Right lung (tissue), 10 donors: ENCODE measurements around the gene LMTK2. TPM values are rescaled to one million over a fixed set of nuclear protein-coding genes. Genes with fewer than 3 reads are reported as not detected.

Source experiments
- DNase-seq, 2 donors: peaks; one replicate each; pipeline ENCODE4 v3.0.0-alpha.2; 2013
- long read RNA-seq, 8 donors: transcript quantifications; one replicate each; lab custom pipeline, GENCODE V29; 2026
- polyA plus RNA-seq, 5 donors: library from polyadenylated mRNA; unstranded; fragments of 120-200 nt; gene quantifications; one replicate each; pipeline versions ENCODE4 v1.2.1 to v1.2.3, GENCODE V29; 2013; ENCODE audit warnings: inconsistent platforms in 1 of 5, low replicate concordance in 1 of 5; ENCODE audit not compliant: insufficient read length in 5 of 5, insufficient read depth in 1 of 5

The LMTK2 gene
- 10 to 100 TPM; 12.8 to 17.0 (median 13.4) TPM for polyA plus RNA-seq
- long read RNA-seq, donor 1, partial matches to known transcripts: 45 of 45 reads
- long read RNA-seq, donor 1, other reads (novel, unspliced or antisense): 0 of 45 reads
- long read RNA-seq, donor 2: 0 reads
- long read RNA-seq, donor 3: 0 reads
- long read RNA-seq, donor 4, partial matches to known transcripts: 6 of 6 reads
- long read RNA-seq, donor 4, other reads (novel, unspliced or antisense): 0 of 6 reads
- long read RNA-seq, donor 5: 0 reads
- long read RNA-seq, donor 6, partial matches to known transcripts: 5 of 5 reads
- long read RNA-seq, donor 6, other reads (novel, unspliced or antisense): 0 of 5 reads
- long read RNA-seq, donor 7: 0 reads
- long read RNA-seq, donor 8: 0 reads

DNA sequence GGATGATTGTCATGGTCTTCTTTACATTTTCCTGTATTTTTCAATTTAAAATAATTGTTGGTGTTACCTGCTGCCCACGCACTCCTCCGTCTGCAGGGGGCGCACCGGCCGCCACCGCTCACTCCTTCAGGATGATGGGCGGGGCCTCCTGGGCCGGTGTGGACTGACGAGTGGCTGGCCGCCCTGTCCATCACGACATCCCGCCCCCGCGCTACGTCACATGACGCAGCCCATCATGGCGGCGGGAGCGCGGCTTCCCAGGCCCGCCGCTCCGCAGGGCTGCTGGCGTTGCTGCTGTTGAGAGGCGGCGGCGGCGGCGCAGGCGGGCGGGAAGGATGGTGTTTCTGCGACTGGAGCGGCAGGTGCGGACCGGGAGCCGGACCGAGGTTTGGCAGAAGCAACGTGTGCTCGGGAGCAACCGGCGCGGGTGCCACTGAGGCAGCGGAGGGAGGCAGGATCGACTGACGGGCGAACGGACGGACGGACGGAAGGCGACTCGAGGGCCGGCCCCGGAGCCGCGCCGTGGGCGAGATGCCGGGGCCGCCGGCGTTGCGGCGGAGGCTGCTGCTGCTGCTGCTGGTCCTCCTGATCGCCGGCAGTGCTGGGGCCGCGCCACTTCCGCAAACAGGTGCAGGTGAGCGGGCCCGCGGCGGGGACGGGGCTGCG lies at the start of gene LMTK2:
TSS of gene LMTK2 (plus strand) at position 216 of the 666 bp plus-strand sequence. CDS start at position 532, 316 bp downstream.
- peak; percentile 88 to 94 for DNase-seq

DNA sequence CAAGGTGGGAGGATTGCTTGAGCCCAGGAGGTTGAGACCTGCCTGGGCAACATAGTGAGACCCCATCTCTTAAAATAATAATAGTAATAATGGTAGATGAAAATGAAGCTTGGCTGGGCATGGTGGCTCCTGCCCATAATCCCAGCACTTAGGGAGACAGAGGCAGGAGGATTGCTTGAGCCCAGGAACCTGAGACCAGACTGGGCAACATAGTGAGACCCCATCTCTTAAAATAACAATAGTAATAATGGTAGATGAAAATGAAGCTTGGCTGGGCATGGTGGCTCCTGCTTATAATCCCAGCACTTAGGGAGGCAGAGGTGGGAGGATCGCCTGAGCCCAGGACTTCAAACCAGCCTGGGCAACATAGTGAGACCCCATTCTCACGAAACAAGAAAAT lies 49.5 kb upstream of the LMTK2 start:
- no peak for DNase-seq

DNA sequence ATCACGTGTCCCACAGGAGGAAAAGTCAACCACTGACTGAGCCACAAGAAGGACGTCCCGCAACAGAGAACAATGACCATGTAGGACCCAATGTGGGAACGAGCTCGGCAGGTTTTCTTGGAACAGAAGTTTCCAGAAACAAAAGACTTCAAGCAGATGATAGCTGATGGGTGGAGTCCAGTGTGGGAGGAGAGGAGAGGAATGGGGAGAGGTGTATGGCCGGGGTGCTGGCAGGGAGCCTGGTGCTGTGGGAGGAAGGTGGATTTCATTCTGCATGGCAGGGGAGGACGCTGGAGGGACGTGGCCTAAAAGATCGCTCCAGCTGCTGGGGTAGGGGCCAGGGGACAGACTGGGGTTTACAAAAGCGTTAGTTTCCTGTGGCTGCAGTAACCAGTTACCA lies 48.5 kb upstream of the LMTK2 start:
- DNase-seq: no peak

DNA sequence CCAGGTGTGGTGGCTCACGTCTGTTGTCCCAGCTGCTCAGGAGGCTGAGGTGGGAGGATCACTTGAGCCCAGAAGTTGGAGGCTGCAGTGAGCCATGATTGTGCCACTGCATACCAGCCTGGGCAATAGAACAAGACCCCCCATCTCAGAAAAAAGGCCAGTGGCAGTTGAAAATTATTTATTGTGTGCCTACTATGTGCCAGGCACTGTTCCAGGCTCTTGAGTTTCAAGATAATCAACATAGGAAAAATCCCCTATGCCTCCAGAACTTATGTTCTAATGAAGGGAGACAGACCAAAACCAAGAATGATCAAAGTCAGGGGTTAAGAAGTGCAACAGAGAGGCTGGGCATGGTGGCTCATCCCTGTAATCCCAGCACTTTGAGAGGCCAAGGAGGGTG lies 42.4 kb upstream of the LMTK2 start:
- DNase-seq: no peak

DNA sequence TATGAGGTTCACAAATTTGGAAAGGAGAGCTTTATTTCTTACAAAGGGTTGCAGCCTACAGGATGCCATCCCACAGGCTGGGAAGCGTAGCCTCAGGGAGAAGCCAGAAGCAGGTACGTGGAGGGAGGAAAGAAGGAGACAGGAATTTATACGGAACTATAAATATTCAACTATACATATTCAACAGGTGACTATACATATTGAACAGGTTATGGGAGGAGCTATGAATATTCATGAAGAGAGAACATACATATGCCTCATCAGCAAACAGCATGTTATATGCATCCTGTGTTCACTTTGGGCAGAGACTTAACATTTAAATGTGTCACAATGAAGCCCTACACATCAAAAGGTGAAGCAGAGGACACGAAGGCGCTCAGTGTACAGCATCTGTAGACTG lies 40.5 kb upstream of the LMTK2 start:
- DNase-seq: no peak

DNA sequence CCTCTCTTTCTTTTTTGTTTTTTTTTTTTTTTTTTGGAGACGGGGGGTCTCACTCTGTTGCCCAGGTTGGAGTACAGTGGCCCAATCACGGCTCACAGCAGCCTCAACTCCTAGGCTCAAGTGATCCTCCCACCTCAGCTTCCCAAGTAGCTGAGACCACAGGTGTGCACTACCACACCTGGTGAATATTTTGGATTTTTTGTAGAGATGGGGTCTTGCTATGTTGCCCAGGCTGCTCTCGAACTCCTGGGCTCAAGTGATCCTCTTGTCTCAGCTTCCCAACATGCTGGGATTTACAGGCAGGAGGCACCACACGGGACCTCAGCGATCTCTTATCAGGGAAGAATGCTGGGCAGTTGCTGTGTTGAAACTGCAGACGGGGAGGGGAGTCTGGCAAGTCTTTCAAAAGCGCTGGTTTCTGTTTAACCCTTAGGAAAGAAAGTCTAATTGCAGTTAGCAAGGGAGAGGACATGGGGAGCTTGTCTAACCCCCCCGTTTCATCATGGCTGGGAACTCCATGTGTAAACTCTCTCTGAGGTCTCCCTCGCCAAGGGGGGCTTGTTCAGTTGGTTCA lies 39.6 kb upstream of the LMTK2 start:
- no peak for DNase-seq

DNA sequence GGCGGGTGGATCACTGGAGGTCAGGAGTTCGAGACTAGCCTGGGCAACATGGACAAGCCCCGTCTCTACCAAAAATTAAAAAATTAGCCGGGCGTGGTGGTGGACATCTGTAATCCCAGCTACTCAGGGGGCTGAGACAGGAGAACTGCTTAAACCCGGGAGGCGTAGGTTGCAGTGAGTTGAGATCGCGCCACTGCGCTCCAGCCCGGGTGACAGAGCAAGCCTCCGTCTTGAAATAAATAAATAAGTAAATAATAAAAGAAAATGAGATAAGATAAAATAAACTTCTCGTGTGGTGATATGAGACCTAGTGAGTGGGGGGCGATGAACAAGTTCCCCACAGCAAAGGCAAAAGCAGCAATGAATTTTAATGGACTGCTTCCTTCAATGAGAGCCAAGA lies 33.6 kb upstream of the LMTK2 start:
- no peak for DNase-seq

DNA sequence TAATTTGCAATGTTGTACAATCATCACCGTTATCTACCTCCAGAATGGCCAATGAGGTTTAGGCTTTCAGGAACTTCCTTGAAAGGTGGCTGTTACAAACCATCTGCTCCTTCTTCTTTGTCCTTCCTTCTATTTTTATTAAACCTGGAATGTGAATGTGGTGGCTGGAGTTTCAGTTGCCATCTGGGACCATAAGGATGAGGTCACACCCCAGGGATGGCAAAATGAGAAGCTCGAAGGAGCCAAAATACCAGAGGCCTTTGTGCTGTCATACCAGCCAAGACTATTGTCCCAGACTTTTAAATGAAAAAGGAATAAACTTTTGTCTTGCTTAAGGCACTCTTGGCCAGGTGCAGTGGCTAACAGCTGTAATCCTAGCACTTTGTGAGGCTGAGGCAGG lies 30.9 kb upstream of the LMTK2 start:
- DNase-seq: no peak

DNA sequence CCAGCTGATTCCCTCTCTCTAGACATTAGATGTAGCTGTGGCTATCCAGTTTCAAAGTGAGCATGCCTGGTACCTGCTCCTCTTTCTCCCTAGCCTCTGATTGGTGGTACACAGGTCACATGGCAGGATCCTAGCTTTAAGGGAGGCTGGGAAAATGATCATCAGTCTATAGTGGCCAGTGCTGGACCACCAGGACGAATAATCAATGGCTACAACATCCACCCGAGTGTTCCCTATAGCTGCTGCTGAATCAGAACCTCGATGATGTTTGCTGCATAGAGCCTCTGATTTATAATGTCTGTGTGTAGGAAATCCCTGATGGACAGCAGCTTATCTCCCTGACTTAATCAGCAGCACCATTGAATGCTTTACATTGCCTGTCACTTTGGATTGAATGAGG lies 28.9 kb upstream of the LMTK2 start:
- DNase-seq: no peak

DNA sequence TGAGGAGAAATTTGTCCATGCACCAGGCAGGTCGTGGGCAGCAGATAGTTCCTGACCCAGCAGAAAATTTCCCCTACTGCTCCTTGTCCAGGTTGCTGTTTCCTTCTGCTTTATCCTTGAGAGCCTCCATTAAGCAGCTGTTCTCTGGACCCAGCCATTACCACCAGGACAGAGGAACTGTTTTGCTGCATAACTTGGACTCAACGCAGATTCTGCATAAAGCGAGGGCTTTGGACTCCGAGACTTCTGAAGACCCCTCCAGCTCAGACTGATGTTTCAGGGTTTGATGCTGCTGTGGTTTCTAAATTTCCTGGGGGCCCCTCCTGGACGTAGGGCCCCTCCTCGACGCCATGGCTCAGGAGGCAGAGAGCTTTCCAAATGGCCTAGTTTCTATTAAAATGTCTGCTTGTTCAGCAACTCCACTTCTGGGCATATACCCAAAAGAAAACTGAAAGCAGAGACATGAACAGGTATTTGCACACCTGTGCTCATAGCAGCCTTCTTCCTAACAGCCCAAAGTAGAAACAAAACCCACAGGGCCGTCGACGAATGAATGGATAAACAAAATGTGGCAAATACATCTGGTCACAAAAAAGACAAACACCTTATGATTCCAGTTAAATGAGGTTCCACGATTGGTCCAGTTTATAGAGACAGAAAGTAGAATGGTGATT lies 28.3 kb upstream of the LMTK2 start:
- DNase-seq: peak; percentile 4 to 9

DNA sequence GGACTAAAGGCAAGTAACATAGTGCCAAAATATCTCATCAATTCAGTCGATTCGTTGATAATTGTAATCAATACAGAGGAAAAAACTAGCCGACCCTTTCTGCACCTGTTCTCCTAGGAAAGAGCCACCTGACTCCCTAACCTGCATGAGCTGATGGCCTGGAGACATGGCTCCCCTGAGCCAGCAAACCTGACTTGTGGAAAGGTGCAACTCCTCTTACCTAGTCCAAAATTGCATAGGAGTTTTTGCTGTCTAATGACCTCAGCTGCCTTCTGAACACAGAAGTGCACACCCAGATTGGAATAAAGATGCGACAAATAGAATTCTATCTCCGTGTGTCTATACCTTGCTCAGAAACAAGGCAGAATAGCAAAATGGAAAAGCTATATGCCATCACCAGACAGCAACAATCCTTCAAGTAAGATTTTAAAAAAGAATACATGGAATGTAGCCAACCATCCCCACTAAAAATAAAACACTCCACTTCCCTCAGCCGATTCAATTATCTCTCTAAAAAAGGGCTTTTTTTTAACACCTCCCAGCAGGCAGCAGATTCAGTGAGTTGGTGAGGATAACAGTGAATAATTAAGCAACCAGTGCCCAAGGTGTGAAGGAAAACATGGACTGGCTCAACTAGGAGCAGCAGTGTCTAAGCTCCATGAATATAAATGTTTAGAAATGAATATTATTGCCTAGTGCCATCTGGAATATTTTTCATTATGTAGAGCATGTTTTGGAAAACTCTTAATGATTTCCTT lies 26.6 kb upstream of the LMTK2 start:
- DNase-seq: no peak

DNA sequence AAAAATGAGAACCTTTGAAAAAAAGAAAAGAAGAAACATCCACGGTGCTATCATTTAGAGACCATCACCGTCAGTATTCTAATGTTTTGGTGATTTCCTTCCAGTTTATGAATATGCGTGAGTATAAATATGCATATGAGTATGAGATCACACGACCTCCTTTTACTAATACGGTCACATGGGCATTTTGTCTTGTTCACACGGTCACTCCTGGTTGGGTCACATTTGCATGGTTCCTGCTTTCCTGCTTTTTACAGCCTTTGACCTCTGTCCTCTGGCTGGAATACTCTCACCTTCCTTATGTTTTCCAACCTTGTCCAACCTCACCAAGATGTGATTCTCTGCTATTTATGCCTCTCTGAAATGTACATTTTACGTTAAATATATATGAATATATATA lies 25.3 kb upstream of the LMTK2 start:
- no peak for DNase-seq

DNA sequence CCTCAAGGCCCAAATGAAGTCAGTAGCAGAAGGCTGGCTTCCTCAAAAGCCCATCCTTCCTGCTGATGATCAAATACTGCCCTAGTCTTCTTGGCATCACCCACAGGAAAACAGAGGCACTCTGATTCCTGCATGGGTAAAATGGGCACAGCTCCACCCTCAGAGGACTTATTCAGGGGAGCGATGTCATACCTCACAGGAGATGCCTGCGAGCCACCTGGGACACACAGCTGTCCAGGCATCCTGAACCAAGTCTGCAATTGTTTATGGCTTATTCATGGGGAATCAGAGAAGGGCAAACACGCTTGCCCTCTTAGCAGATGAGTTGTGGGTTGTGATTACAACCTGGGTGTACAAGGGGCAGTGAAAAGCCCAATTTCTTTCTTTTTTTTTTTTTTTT lies 22.0 kb upstream of the LMTK2 start:
- DNase-seq: no peak

DNA sequence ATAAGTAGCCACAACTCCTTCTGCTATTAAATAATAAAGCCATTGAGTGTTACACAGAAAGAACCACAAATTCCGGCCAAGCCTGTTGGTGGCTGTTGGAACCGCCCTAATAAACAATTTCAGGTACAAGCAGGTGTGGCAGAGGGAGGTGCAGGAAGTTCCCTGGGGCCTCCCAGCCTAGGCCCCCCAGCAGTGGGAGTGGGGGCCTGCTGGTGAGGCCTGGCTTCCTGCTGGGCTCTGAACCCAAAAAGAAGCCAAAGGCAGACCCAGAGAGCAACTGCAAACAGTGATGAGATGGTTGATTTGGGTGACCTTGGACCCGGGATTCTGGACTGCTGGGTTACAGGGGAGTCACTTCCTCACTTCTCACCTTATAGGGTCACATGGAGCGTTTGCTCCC lies 21.0 kb upstream of the LMTK2 start:
- no peak for DNase-seq

DNA sequence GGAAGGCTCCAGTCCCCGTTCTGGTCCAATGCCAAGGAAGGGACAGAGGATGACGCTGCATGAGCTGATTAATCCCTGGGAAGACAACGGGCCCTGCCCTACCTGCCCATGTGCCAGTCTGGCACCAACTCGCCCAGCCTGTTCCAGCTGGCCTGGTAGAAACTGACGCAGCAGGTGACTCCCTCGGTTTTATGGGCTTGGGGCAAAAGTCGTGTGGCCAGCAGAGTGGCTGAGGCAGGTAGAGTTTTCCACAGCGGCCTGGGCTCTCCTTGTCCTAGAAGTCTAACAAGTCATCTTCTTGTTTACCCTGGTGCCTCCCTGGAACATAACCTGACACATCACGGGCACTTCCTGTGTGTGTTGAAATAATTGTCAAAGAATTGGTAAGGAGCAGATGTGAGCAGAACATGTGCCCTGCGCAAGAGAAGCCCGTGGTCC lies 20.4 kb upstream of the LMTK2 start:
- no peak for DNase-seq

DNA sequence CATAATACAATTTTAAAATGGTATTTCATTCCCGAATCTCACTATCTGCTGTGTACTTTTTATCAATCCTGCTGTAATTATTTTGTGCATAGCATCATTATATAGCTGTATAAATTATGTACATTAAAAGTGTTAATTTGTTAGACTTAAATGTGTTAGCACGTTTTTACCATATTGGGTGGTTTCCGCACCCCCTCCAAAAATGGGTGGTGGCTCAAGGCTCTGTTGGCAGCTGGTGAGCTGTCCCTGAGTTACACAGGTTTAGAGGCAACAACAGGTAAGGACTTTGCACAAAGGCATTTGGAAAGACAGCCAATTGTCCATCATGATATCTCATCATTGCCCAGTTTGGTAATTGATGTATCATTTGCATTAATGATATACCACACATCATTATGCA lies 18.6 kb upstream of the LMTK2 start:
- no peak for DNase-seq

DNA sequence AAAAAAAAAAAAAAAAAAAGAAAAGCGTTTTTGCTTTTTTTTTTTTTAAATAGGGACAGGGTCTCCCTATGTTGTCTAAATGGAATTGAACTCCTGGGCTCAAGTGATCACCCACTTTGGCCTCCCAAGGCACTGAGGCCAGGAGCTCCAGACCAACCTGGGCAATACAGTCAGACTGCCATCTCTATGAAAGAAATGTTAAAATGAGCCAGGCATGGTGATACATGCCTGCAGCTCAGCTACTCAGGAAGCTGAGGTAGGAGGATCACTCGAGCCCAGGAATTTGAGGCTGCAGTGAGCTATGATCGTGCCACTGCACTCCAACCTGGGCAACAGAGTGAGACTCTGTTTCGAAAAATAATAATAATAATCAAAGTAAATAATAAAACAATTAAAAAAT lies 16.5 kb upstream of the LMTK2 start:
- DNase-seq: no peak

DNA sequence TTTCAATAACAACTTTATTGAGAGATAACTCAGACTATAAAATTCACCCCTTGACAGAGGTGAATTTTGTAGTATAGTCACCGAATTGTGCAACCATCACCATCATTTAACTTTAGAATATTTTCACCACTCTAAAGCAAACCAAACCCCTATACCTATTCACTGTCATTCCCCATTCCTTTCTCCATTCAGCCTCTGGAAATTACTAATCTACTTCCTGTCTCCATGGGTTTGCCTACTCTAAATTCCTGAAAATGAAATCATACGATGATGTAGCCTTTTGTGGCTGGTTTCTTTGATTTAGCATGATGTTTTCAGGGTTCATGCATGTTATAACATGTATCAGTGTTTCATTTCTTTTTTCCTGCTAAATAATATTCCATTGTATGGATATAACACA lies 15.6 kb upstream of the LMTK2 start:
- DNase-seq: no peak

DNA sequence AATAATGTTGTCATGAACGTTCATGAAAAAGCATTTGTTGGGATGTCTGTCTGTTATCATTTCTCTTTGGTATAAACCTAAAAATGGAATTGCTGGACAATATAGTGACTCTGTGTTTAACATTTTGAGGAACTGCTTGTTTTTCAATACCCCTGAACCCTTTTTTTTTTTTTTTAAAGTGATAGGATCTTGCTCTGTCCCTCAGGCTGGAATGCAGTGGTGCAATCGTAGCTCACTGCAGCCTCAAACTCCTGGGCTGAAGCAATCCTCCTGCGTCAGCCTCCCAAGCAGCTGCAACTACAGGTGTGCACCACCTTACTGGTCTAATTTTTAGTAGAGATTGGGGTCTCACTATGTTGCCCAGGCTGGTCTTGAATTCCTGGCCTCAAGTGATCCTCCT lies 15.1 kb upstream of the LMTK2 start:
- DNase-seq: no peak

DNA sequence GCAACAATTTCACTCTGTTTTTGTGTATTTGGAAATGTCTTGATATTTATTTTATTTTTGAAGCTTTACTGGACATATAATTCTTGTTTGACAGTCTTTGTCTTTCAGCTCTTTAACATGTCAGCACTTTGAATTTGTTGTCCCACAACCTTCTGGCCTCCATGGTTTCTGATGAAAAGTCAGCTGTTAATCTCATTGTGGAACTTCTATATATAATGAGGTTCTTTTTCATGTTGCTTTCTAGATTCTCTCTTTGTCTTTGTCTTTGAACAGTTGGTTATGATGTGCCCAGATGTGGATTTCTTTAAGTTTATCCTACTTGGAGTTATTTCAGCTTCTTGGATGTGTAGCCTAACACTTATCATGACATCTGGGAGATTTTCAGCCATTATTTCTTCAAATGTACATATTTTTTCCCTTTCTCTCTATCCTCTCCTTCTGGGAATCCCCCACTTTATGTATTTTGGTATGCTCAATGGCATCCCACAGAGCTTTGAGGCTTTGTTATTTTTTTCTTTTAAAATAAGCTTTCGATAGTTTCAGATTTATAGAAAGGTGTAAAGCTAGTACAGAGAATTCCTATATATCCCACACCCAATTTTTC lies 9.5 kb upstream of the LMTK2 start:
- no peak for DNase-seq

DNA sequence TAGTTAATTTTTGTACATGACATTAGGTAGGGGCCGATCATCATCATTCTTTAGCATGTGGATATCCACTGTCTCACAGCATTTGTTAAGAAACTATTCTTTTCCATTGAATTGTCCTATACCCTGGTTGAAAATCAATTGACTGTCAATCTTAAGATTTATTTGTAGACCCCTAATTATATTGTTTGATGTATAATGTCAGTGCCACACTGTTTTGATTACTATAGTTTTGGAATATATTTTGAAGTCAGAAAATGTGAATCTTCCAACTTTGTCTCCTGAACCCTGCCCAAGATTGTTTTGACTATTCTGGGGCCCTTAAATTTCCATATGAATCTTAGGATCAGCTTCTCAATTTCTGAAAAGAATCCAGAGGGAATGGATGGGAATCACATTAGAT lies 6.6 kb upstream of the LMTK2 start:
- DNase-seq: no peak
